HepG2 (cell line): Measurements from ENCODE around the gene LDLRAD2. TPM values are rescaled to one million over a fixed set of nuclear protein-coding genes. Genes with fewer than 3 reads are reported as not detected.

Source experiments
- ATAC-seq: fragments of 200-7000 bp; cut with Tn5 transposase; 3 replicates; pipeline ENCODE4 v1.9.1; 2020; ENCODE audit warnings: mild to moderate bottlenecking, moderate library complexity
- BruUV-seq: library from RNA; stranded (reverse); fragments of 400-500 nt; replicated peaks from 2 replicates; lab custom pipeline; 2021; lab: Mats Ljungman, UMichigan
- CTCF ChIA-PET: fragments of 300-600 bp; formaldehyde crosslinking; extraction: SDS; loops from one replicate; lab custom pipeline; 2021; ENCODE audit warnings: low total read pairs, inconsistent platforms, low intra/inter-chr PET ratio; lab: Yijun Ruan, JAX
- POLR2A ChIA-PET: fragments of 350-600 bp; sonication (Branson Sonifier 250); formaldehyde crosslinking; loops from one replicate; lab custom pipeline; 2020; ENCODE audit warnings: antibody characterized with exemption, inconsistent platforms; lab: Yijun Ruan, JAX
- DNase-seq: peaks from one replicate; pipeline ENCODE4 v3.0.0-alpha.2; 2015; ENCODE audit warnings: low spot score
- FAIRE-seq: peaks from 3 replicates; lab custom pipeline; 2011; peaks lifted over from hg19 to GRCh38; lab: Jason Lieb, UNC
- H2AFZ ChIP-seq: one replicate; pipeline ENCODE4 v1.6.1; 2011; ENCODE audit warnings: low read length, inconsistent platforms
- H3K27ac ChIP-seq: fragments of 300-600 bp; 3 replicates; pipeline ENCODE4 v1.8.0; 2011; ENCODE audit warnings: mixed run types, mild to moderate bottlenecking, mixed read lengths, low read length, inconsistent platforms; ENCODE audit not compliant: insufficient read depth; ENCODE audit errors: extremely low read length
- H3K27me3 ChIP-seq, 2 experiments: fragments of 200-600 bp in 1 of 2; 2 replicates in 1 of 2; 3 replicates in 1 of 2; pipeline versions ENCODE4 v1.6.0 to v1.8.0; 2011; ENCODE audit warnings: low read length in 2 of 2, mild to moderate bottlenecking in 2 of 2, moderate library complexity in 2 of 2, inconsistent platforms in 1 of 2; ENCODE audit not compliant: insufficient read depth in 2 of 2, control insufficient read depth in 1 of 2
- H3K36me3 ChIP-seq, 2 experiments: fragments of 200-600 bp in 1 of 2; replicated peaks in 1 of 2; 2 replicates in 1 of 2; 3 replicates in 1 of 2; pipeline versions ENCODE4 v1.5.1 to v1.8.0; 2011; ENCODE audit warnings: low read length in 2 of 2, inconsistent platforms in 1 of 2; ENCODE audit not compliant: insufficient read depth in 2 of 2, control insufficient read depth in 1 of 2
- H3K4me1 ChIP-seq: 2 replicates; pipeline ENCODE4 v1.5.1; 2012; ENCODE audit warnings: low read length, inconsistent platforms; ENCODE audit not compliant: insufficient read depth
- H3K4me2 ChIP-seq: 2 replicates; pipeline ENCODE4 v1.6.0; 2011; ENCODE audit warnings: low read depth, low read length, inconsistent platforms
- H3K4me3 ChIP-seq, 3 experiments: fragments of 200-600 bp in 1 of 3; sonication (generic), shearing (Covaris generic) in 1 of 3; replicated peaks in 1 of 3; 2 replicates each; pipeline ENCODE4 v1.5.1; 2011 to 2016; ENCODE audit warnings: low read length in 3 of 3, inconsistent platforms in 2 of 3, low read depth in 2 of 3, mild to moderate bottlenecking in 2 of 3, control low read depth in 1 of 3, mixed read lengths in 1 of 3; ENCODE audit not compliant: insufficient read depth in 1 of 3
- H3K79me2 ChIP-seq: one replicate; pipeline ENCODE4 v1.6.1; 2011; ENCODE audit warnings: low read length, inconsistent platforms; ENCODE audit not compliant: insufficient read depth
- H3K9ac ChIP-seq: 2 replicates; pipeline ENCODE4 v1.6.0; 2011; ENCODE audit warnings: mild to moderate bottlenecking, low read depth, low read length, inconsistent platforms; ENCODE audit not compliant: insufficient read depth
- H3K9me3 ChIP-seq: 2 replicates; pipeline ENCODE4 v1.5.1; 2012; ENCODE audit warnings: mild to moderate bottlenecking, low read length
- H4K20me1 ChIP-seq: 2 replicates; pipeline ENCODE4 v1.6.0; 2011; ENCODE audit warnings: inconsistent platforms, mild to moderate bottlenecking, low read length, moderate library complexity; ENCODE audit not compliant: insufficient read depth
- ARNTL ChIP-seq: sonication (generic); formaldehyde crosslinking; IDR thresholded peaks from 2 replicates; pipeline ENCODE4 v1.4.0; 2020; ENCODE audit warnings: mild to moderate bottlenecking, missing genetic modification reagents
- BRD4 ChIP-seq: sonication (generic); formaldehyde crosslinking; IDR thresholded peaks from 2 replicates; pipeline ENCODE4 v1.4.0; 2020; ENCODE audit warnings: missing genetic modification reagents
- DNMT3B ChIP-seq: conservative IDR thresholded peaks from 2 replicates; pipeline ENCODE4 v1.6.1; 2016; ENCODE audit warnings: missing biosample characterization, control low read depth
- E2F1 ChIP-seq: sonication (generic); formaldehyde crosslinking; IDR thresholded peaks from 2 replicates; pipeline ENCODE4 v1.5.0; 2020; ENCODE audit warnings: missing genetic modification reagents
- MAFF ChIP-seq: IDR thresholded peaks from 2 replicates; pipeline ENCODE4 v1.6.1; 2011; ENCODE audit warnings: low read depth, low read length, improper control_type of control experiment
- MBD4 ChIP-seq: IDR thresholded peaks from 2 replicates; pipeline ENCODE4 v1.6.1; 2012; ENCODE audit warnings: low read length, inconsistent platforms, borderline replicate concordance
- NFKB2 ChIP-seq: sonication (generic); formaldehyde crosslinking; IDR thresholded peaks from 2 replicates; pipeline ENCODE4 v1.4.0; 2020; ENCODE audit warnings: missing genetic modification reagents, borderline replicate concordance
- SIX1 ChIP-seq: sonication (generic); formaldehyde crosslinking; IDR thresholded peaks from 2 replicates; pipeline ENCODE4 v1.4.0; 2020; ENCODE audit warnings: missing genetic modification reagents, borderline replicate concordance
- ZBTB46 ChIP-seq: sonication (generic); formaldehyde crosslinking; IDR thresholded peaks from 2 replicates; pipeline ENCODE4 v1.4.0; 2020; ENCODE audit warnings: mild to moderate bottlenecking, missing genetic modification reagents, borderline replicate concordance
- ZNF207 ChIP-seq: fragments of 450-650 bp; IDR thresholded peaks from 2 replicates; pipeline ENCODE4 v1.6.1; 2016; ENCODE audit warnings: antibody characterized with exemption, borderline replicate concordance
- ZNF33A ChIP-seq: sonication (generic); formaldehyde crosslinking; IDR thresholded peaks from 2 replicates; pipeline ENCODE4 v1.5.1; 2020; ENCODE audit warnings: missing genetic modification reagents, mild to moderate bottlenecking, moderate library complexity, borderline replicate concordance
- ZNF547 ChIP-seq: sonication (generic); formaldehyde crosslinking; IDR thresholded peaks from 2 replicates; pipeline ENCODE4 v1.5.1; 2020; ENCODE audit warnings: mild to moderate bottlenecking, missing genetic modification reagents
- ZNF577 ChIP-seq: sonication (generic); formaldehyde crosslinking; IDR thresholded peaks from 2 replicates; pipeline ENCODE4 v1.4.0; 2020; ENCODE audit warnings: mild to moderate bottlenecking, low read depth, missing genetic modification reagents, borderline replicate concordance
- WGBS: methylation state at CpG from one replicate; pipeline ENCODE4 v1.1.6; 2017; ENCODE audit warnings: low lambda C conversion rate; 5-methylcytosine and 5-hydroxymethylcytosine counted together
- in situ Hi-C: cut with HindIII; loops from 2 replicates; pipeline ENCODE4 v1.10.0; 2017; ENCODE audit warnings: low pct_unique_long_range_greater_than_20kb; ENCODE audit not compliant: extremely low pct_ligation_motif_present
- intact Hi-C: fragments of 100-400 bp; cut with micrococcal nuclease; formaldehyde crosslinking; loops from one replicate; pipeline ENCODE4 v1.10.0; 2022; ENCODE audit not compliant: unreplicated experiment
- polyA plus RNA-seq, 8 experiments: library from polyadenylated mRNA; depleted of rRNA in 3 of 8; stranded (reverse) in 7 of 8; unstranded in 1 of 8; fragments of >200 nt; fragmentation: Illumina TruSeq in 4 of 8; extraction: Trizol in 4 of 8; gene quantifications; 2 replicates each; pipeline versions ENCODE4 v1.2.1 to v1.2.3, GENCODE V29; 2011 to 2016; ENCODE audit warnings: low read depth in 4 of 8, missing spikeins in 1 of 8, mixed read lengths in 1 of 8; ENCODE audit not compliant: insufficient read depth in 1 of 8
- total RNA-seq, 5 experiments: library from RNA; depleted of rRNA; stranded (reverse); fragments of >200 nt; fragmentation: Illumina TruSeq; extraction: Trizol; gene quantifications; 2 replicates each; pipeline ENCODE4 v1.2.3, GENCODE V29; 2016; ENCODE audit warnings: low read depth in 1 of 5
- TF ChIP-seq, protein P1 (sequence below): sonication (generic); formaldehyde crosslinking; IDR thresholded peaks from 2 replicates; pipeline ENCODE4 v1.4.0; 2020; ENCODE audit warnings: mild to moderate bottlenecking, missing genetic modification reagents
- TF ChIP-seq, protein P2 (sequence below): IDR thresholded peaks from 2 replicates; pipeline ENCODE4 v1.6.1; 2016; ENCODE audit warnings: low read depth

Gene LDLRAD2
- total and polyA plus RNA-seq, 2 of the 13 experiments (the other 11 are each of a cell fraction or from before 2014, with no cell fraction given) = not detected

DNA sequence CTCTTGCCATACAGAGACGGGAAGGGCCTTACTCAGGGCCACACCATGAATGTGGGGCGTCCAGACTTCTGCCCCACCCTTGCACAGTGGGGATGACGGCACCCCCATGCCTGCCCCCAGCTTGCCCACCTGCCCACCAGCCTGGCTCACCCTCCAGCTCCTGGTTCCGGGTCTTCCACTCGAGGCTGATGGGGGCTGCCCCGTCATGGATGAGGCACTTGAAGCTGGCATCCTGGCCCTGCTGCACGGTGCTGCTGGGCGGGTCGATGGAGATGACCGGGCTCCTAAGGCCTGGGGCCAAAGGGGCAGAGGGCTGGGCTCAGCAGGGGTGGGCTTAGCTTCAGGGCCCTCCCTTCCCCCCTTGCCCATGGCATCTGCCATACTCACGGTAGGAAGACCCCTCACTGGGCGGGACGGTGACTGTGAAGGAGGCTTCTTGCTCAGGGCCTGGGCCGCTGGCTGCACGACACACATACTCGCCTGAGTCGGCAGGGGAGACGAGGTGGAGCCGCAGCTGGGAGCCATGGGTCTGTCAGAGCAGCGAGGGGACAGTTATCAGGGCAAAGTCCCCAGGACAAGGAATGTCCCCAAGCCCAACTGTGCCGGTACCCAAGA lies 29.9 kb downstream of the LDLRAD2 start:
- no peak overlapping the region for H3K9ac ChIP-seq

More for the DNA sequence above, 29.9 kb downstream of the LDLRAD2 start:
- Histone ChIP-seq H4K20me1 (no peaks in the 10 kb centered on the region), H3K27me3 (no peaks in the 10 kb centered on the region), H3K4me1 (no peaks in the 10 kb centered on the region), H3K9me3 (no peaks in the 10 kb centered on the region), H2AFZ (no peak overlapping the region), H3K79me2 (no peaks in the 10 kb centered on the region), H3K27ac (no peak overlapping the region), H3K36me3 (peaks cover 16 to 35% of the 10 kb centered on the region in 2 experiments), H3K4me3 (no peak overlapping the region), H3K4me2 (no peak overlapping the region)
- DNase-seq = no peak
- no peak for FAIRE-seq
- ChIA-PET POLR2A (no interaction called here), CTCF (no interaction called here)
- WGBS = 97% methylated on average over 9 of the region's 21 CpGs
- no peak for ATAC-seq
- no TSS peak for BruUV-seq
- in situ Hi-C loops (no loop called here), intact Hi-C loops (no loop called here)
- TF ChIP-seq DNMT3B (CRISPR knock-in tag) (no peak), BRD4 (CRISPR knock-in tag) (no peak), ZNF207 (no peak), ZNF577 (CRISPR knock-in tag) (no peak), ZNF33A (CRISPR knock-in tag) (no peak), SIX1 (CRISPR knock-in tag) (no peak), ZNF547 (CRISPR knock-in tag) (no peak), ZBTB46 (no peak), NFKB2 (no peak), E2F1 (CRISPR knock-in tag) (no peak), MAFF (no peak), ARNTL (CRISPR knock-in tag) (no peak), MBD4 (no peak)
- TF ChIP-seq, protein P1, sequence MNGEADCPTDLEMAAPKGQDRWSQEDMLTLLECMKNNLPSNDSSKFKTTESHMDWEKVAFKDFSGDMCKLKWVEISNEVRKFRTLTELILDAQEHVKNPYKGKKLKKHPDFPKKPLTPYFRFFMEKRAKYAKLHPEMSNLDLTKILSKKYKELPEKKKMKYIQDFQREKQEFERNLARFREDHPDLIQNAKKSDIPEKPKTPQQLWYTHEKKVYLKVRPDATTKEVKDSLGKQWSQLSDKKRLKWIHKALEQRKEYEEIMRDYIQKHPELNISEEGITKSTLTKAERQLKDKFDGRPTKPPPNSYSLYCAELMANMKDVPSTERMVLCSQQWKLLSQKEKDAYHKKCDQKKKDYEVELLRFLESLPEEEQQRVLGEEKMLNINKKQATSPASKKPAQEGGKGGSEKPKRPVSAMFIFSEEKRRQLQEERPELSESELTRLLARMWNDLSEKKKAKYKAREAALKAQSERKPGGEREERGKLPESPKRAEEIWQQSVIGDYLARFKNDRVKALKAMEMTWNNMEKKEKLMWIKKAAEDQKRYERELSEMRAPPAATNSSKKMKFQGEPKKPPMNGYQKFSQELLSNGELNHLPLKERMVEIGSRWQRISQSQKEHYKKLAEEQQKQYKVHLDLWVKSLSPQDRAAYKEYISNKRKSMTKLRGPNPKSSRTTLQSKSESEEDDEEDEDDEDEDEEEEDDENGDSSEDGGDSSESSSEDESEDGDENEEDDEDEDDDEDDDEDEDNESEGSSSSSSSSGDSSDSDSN (CRISPR knock-in tag) = no peak
- TF ChIP-seq, protein P2, sequence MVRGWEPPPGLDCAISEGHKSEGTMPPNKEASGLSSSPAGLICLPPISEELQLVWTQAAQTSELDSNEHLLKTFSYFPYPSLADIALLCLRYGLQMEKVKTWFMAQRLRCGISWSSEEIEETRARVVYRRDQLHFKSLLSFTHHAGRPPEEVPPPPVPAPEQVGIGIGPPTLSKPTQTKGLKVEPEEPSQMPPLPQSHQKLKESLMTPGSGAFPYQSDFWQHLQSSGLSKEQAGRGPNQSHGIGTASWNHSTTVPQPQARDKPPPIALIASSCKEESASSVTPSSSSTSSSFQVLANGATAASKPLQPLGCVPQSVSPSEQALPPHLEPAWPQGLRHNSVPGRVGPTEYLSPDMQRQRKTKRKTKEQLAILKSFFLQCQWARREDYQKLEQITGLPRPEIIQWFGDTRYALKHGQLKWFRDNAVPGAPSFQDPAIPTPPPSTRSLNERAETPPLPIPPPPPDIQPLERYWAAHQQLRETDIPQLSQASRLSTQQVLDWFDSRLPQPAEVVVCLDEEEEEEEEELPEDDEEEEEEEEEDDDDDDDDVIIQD = no peak
